SK-N-SH (cell line): Measurements from ENCODE around the gene DGAT2. TPM values are rescaled to one million over a fixed set of nuclear protein-coding genes. Genes with fewer than 3 reads are reported as not detected.

Source experiments
- CTCF ChIA-PET: fragments of 300-600, 350-600 bp; formaldehyde crosslinking; extraction: SDS; loops from one replicate; lab custom pipeline; 2021; lab: Yijun Ruan, JAX
- POLR2A ChIA-PET: fragments of 350-600 bp; sonication (Branson Sonifier 250); formaldehyde crosslinking; extraction: SDS; loops from one replicate; lab custom pipeline; 2020; ENCODE audit warnings: antibody characterized with exemption, inconsistent platforms; lab: Yijun Ruan, JAX
- DNase-seq: peaks from one replicate; pipeline ENCODE4 v3.0.0; 2012
- H2AFZ ChIP-seq: fragments of 200-600 bp; sonication (generic); 2 replicates; pipeline ENCODE4 v1.8.1; 2016; ENCODE audit warnings: antibody characterized with exemption, mild to moderate bottlenecking, low read depth
- H3F3A ChIP-seq: fragments of 200-600 bp; sonication (generic); replicated peaks from 2 replicates; pipeline ENCODE3; 2016; ENCODE audit warnings: antibody characterized with exemption, mild to moderate bottlenecking; ENCODE audit not compliant: insufficient read depth
- H3K27ac ChIP-seq, 2 experiments: fragments of 200-500 bp in 1 of 2; fragments of 200-600 bp in 1 of 2; sonication (Bioruptor generic) in 1 of 2; sonication (generic), shearing (Covaris generic) in 1 of 2; 2 replicates each; pipeline versions ENCODE4 v1.5.1 to v1.6.1; 2014 to 2016; ENCODE audit warnings: low read depth in 2 of 2, inconsistent platforms in 1 of 2, low read length in 1 of 2, mild to moderate bottlenecking in 1 of 2, mixed read lengths in 1 of 2
- H3K27me3 ChIP-seq: fragments of 200-600 bp; sonication (generic), shearing (Covaris generic); 2 replicates; pipeline ENCODE4 v1.6.1; 2016; ENCODE audit warnings: mixed run types; ENCODE audit not compliant: insufficient read depth
- H3K36me3 ChIP-seq, 2 experiments: fragments of 200-500 bp in 1 of 2; fragments of 200-600 bp in 1 of 2; sonication (Bioruptor generic) in 1 of 2; sonication (generic) in 1 of 2; replicated peaks in 1 of 2; 2 replicates each; pipeline versions ENCODE3 to v1.5.1; 2014 to 2016; ENCODE audit warnings: low read length in 1 of 2, mild to moderate bottlenecking in 1 of 2; ENCODE audit not compliant: insufficient read depth in 2 of 2, control insufficient read depth in 1 of 2
- H3K4me1 ChIP-seq, 2 experiments: fragments of 200-500 bp in 1 of 2; fragments of 200-600 bp in 1 of 2; sonication (Bioruptor generic) in 1 of 2; sonication (generic), shearing (Covaris generic) in 1 of 2; 2 replicates each; pipeline versions ENCODE4 v1.5.1 to v1.6.1; 2014 to 2016; ENCODE audit warnings: low read depth in 1 of 2, low read length in 1 of 2, mixed run types in 1 of 2; ENCODE audit not compliant: insufficient read depth in 2 of 2, control insufficient read depth in 1 of 2
- H3K4me2 ChIP-seq: fragments of 200-600 bp; sonication (generic), shearing (Covaris generic); 2 replicates; pipeline ENCODE4 v1.6.1; 2017; ENCODE audit warnings: mixed run types
- H3K4me3 ChIP-seq, 2 experiments: fragments of 200-500 bp in 1 of 2; fragments of 200-600 bp in 1 of 2; sonication (Bioruptor generic) in 1 of 2; sonication (generic), shearing (Covaris generic) in 1 of 2; 2 replicates each; pipeline versions ENCODE4 v1.5.1 to v1.8.1; 2014 to 2016; ENCODE audit warnings: low read depth in 2 of 2, inconsistent platforms in 1 of 2, low read length in 1 of 2, mild to moderate bottlenecking in 1 of 2, mixed read lengths in 1 of 2, moderate library complexity in 1 of 2
- H3K79me2 ChIP-seq: fragments of 200-600 bp; sonication (generic); 2 replicates; pipeline ENCODE4 v1.8.1; 2017; ENCODE audit warnings: mild to moderate bottlenecking; ENCODE audit not compliant: insufficient read depth
- H3K9ac ChIP-seq: fragments of 200-600 bp; sonication (generic); 2 replicates; pipeline ENCODE4 v1.6.1; 2017; ENCODE audit warnings: mixed run types
- H3K9me2 ChIP-seq: fragments of 200-600 bp; sonication (generic); 2 replicates; pipeline ENCODE4 v1.6.1; 2017; ENCODE audit warnings: mixed run types
- H3K9me3 ChIP-seq: fragments of 200-600 bp; sonication (generic); 2 replicates; pipeline ENCODE4 v1.6.1; 2017; ENCODE audit warnings: mixed run types, mild to moderate bottlenecking, moderate library complexity
- H4K20me1 ChIP-seq: fragments of 200-600 bp; sonication (generic); 2 replicates; pipeline ENCODE4 v1.6.1; 2017; ENCODE audit warnings: mild to moderate bottlenecking, mixed run types; ENCODE audit not compliant: insufficient read depth
- GABPA ChIP-seq: IDR thresholded peaks from 2 replicates; pipeline ENCODE4 v1.4.0; 2012; ENCODE audit warnings: low read depth, mild to moderate bottlenecking
- MEF2A ChIP-seq: IDR thresholded peaks from 2 replicates; pipeline ENCODE4 v1.4.0; 2012; ENCODE audit warnings: low read depth, borderline replicate concordance
- YY1 ChIP-seq: IDR thresholded peaks from 2 replicates; pipeline ENCODE4 v1.4.0; 2012; ENCODE audit warnings: low read depth, mild to moderate bottlenecking
- WGBS: methylation state at CpG from one replicate; pipeline ENCODE4 v1.1.6; 2017; ENCODE audit warnings: low lambda C conversion rate; 5-methylcytosine and 5-hydroxymethylcytosine counted together
- polyA plus RNA-seq, 3 experiments: library from polyadenylated mRNA; depleted of rRNA; stranded (reverse); fragments of >200 nt; gene quantifications; 2 replicates each; pipeline ENCODE4 v1.2.3, GENCODE V29; 2012
- small RNA-seq, 7 experiments: library from RNA; depleted of rRNA; stranded (forward); fragments of <200 nt; gene quantifications; one replicate each; pipeline ENCODE3, GENCODE V24; 2012

The DGAT2 gene
- polyA plus RNA-seq, 1 of the 3 experiments (the other 2 are of a cell fraction): 1.4 TPM

GRCh38 chr11:75850787-75851186 is 82.2 kb downstream of the DGAT2 start:
- H2AFZ ChIP-seq: no peak overlapping the region
- no peaks in the 10 kb centered on the region for H3K27me3 ChIP-seq
- H3K27ac ChIP-seq: peak overlapping the region in 1 of 2 experiments; percentile 52; a peak in 2 of 4 replicates
- WGBS: 64% methylated on average over 3 of the region's 3 CpGs
- H3K4me3 ChIP-seq: no peak overlapping the region
- peaks cover 30% of the 10 kb centered on the region; the same call in 1 of the 2 replicates for H3K79me2 ChIP-seq
- peak overlapping the region; percentile 5; the same call in 1 of the 2 replicates for H3K4me2 ChIP-seq
- TF ChIP-seq YY1: no peak
- TF ChIP-seq GABPA: no peak
- TF ChIP-seq MEF2A: peak; percentile 33; the same call in 1 of the 2 replicates
- no peak for DNase-seq
- ChIA-PET POLR2A (no interaction called here), CTCF (interaction anchor here (0.7 to 3.0 kb wide), 3 partner anchors 12 to 23 kb away, joined by 3 to 17 read pairs (median 3); no protein-coding TSS in a partner anchor)
- no peaks in the 10 kb centered on the region for H3K9me3 ChIP-seq
- H3K36me3 ChIP-seq: no peaks in the 10 kb centered on the region
- H3K9ac ChIP-seq: no peak overlapping the region
- H3K9me2 ChIP-seq: no peaks in the 10 kb centered on the region
- H3K4me1 ChIP-seq: peaks cover 5 to 20% of the 10 kb centered on the region in 2 experiments
- peaks cover 9% of the 10 kb centered on the region; the same call in 1 of the 2 replicates for H4K20me1 ChIP-seq
- peaks cover 13% of the 10 kb centered on the region for H3F3A ChIP-seq

Small RNA genes within 50 kb of the gene (small RNA-seq; reads per million reads assigned to genes)
- gene RF00019: 0 reads per million in 7 experiments
- gene RN7SL786P: 0 reads per million in 7 experiments

Other genes starting within 250 kb of the DGAT2 start
- gene GDPD5, start 242.8 kb upstream of the DGAT2 start, polyA plus RNA-seq (2012; rRNA removed): 1.6 and 2.2 TPM in 2 replicates
- 221 and 293 TPM in 2 replicates for gene SERPINH1, start 206.5 kb upstream of the DGAT2 start, polyA plus RNA-seq (2012; rRNA removed)
- 11.1 and 13.1 TPM in 2 replicates for gene MAP6, start 99.7 kb upstream of the DGAT2 start, polyA plus RNA-seq (2012; rRNA removed)
- gene MOGAT2, start 50.9 kb upstream of the DGAT2 start, polyA plus RNA-seq (2012; rRNA removed): 0.03 TPM in 1 of 2 replicates, not detected in the other
- gene UVRAG, start 46.4 kb downstream of the DGAT2 start, polyA plus RNA-seq (2012; rRNA removed): 5.8 and 7.7 TPM in 2 replicates